ENCODE results near the gene NT5C1A.

The NT5C1A gene

GRCh38 chr1:39681999-39682398 is 10.1 kb upstream of the NT5C1A start:
- Histone ChIP-seq H3K4me3 (ENCODE audit: low read length in 2 of 2) (no peak overlapping the region), H3K23ac (ENCODE audit: low read depth, low read length, poor library complexity) (peak overlapping the region; percentile 11), H3K4me2 (ENCODE audit: insufficient read depth, low read length, poor library complexity, severe bottlenecking) (no peak overlapping the region), H3K18ac (ENCODE audit: low read length) (no peak overlapping the region), H4K8ac (ENCODE audit: low read depth, low read length) (no peak overlapping the region), H2AK5ac (ENCODE audit: low read depth, low read length) (no peak overlapping the region), H2BK15ac (ENCODE audit: low read length) (no peak overlapping the region), H3K79me1 (ENCODE audit: low read depth, low read length) (no peaks in the 10 kb centered on the region), H2BK120ac (ENCODE audit: low read depth, low read length) (no peak overlapping the region), H3K4ac (ENCODE audit: low read length) (no peak overlapping the region), H3K14ac (ENCODE audit: low read length) (no peak overlapping the region), H2AFZ (ENCODE audit: low read length) (no peak overlapping the region), H2BK12ac (ENCODE audit: low read length) (no peak overlapping the region), H2BK5ac (ENCODE audit: low read length) (no peak overlapping the region), H3K9ac (ENCODE audit: low read depth, low read length, poor library complexity) (no peak overlapping the region), H4K91ac (ENCODE audit: low read depth, low read length, poor library complexity) (no peak overlapping the region), H3K4me1 (ENCODE audit: control insufficient read depth in 2 of 2, insufficient read depth in 1 of 2, low read depth in 1 of 2, low read length in 2 of 2) (peaks cover 0 to 5% of the 10 kb centered on the region in 2 donors), H3K9me3 (replicated peaks in 1 of 2; ENCODE audit: control insufficient read depth in 2 of 2, insufficient read depth in 1 of 2, low read depth in 1 of 2, low read length in 2 of 2) (peaks cover 0 to 2% of the 10 kb centered on the region in 2 donors), H3K36me3 (replicated peaks in 1 of 2; ENCODE audit: control insufficient read depth in 2 of 2, insufficient read depth in 2 of 2, low read length in 2 of 2) (no peaks in the 10 kb centered on the region), H3K27me3 (ENCODE audit: control insufficient read depth in 3 of 3, insufficient read depth in 3 of 3, low read depth in 1 of 3, low read length in 3 of 3) (peaks cover 9 to 60% (median 17%) of the 10 kb centered on the region in 3 experiments), H3K27ac (replicated peaks; ENCODE audit: low read length) (no peak overlapping the region)
- no CpG with 5 or more reads among the region's 1 CpG for WGBS, 2 donors (ENCODE audit: extremely low coverage in 2 of 2, insufficient read length in 2 of 2, insufficient replicate concordance in 1 of 2)
- DNase-seq (ENCODE audit: low spot score), result no peak

DNA sequence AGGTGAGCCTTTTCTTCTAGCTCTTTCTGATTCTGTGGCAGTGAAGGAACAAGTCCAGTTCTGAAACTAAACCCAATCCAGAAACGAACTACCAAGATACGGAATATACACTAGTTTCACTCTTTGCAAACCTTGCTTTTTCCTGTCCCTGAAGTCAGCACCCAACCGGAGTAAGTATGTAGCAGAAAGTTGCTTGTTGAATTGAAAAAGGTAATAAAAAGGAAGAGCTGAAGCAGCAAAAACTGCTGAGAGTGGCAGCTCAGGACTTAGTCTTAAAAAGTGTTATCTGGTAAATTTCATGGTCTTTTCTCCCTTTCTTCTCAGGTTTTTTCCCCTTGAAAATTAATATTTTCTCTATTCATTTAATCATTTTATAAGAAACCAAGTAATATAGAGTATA is 9.4 kb upstream of the NT5C1A start:
- H3K23ac ChIP-seq (ENCODE audit: low read depth, low read length, poor library complexity), result no peak overlapping the region
- no peak overlapping the region for H2BK12ac ChIP-seq (ENCODE audit: low read length)
- no peak overlapping the region for H3K4me2 ChIP-seq (ENCODE audit: insufficient read depth, low read length, poor library complexity, severe bottlenecking)
- no peak overlapping the region for H3K27ac ChIP-seq (replicated peaks; ENCODE audit: low read length)
- peaks cover 0 to 2% of the 10 kb centered on the region in 2 donors for H3K9me3 ChIP-seq (replicated peaks in 1 of 2; ENCODE audit: control insufficient read depth in 2 of 2, insufficient read depth in 1 of 2, low read depth in 1 of 2, low read length in 2 of 2)
- H2BK15ac ChIP-seq (ENCODE audit: low read length), result no peak overlapping the region
- H4K91ac ChIP-seq (ENCODE audit: low read depth, low read length, poor library complexity), result no peak overlapping the region
- no CpG with 5 or more reads among the region's 3 CpGs for WGBS, 2 donors (ENCODE audit: extremely low coverage in 2 of 2, insufficient read length in 2 of 2, insufficient replicate concordance in 1 of 2)
- H2AK5ac ChIP-seq (ENCODE audit: low read depth, low read length), result no peak overlapping the region
- H3K27me3 ChIP-seq (ENCODE audit: control insufficient read depth in 3 of 3, insufficient read depth in 3 of 3, low read depth in 1 of 3, low read length in 3 of 3), result peaks cover 9 to 53% (median 9%) of the 10 kb centered on the region in 3 experiments
- H3K9ac ChIP-seq (ENCODE audit: low read depth, low read length, poor library complexity), result no peak overlapping the region
- H2BK5ac ChIP-seq (ENCODE audit: low read length), result no peak overlapping the region
- H3K14ac ChIP-seq (ENCODE audit: low read length), result no peak overlapping the region
- no peak overlapping the region for H4K8ac ChIP-seq (ENCODE audit: low read depth, low read length)
- peaks cover 0 to 5% of the 10 kb centered on the region in 2 donors for H3K4me1 ChIP-seq (ENCODE audit: control insufficient read depth in 2 of 2, insufficient read depth in 1 of 2, low read depth in 1 of 2, low read length in 2 of 2)
- no peak overlapping the region for H2BK120ac ChIP-seq (ENCODE audit: low read depth, low read length)
- no peaks in the 10 kb centered on the region for H3K79me1 ChIP-seq (ENCODE audit: low read depth, low read length)
- H3K18ac ChIP-seq (ENCODE audit: low read length), result no peak overlapping the region
- no peak for DNase-seq (ENCODE audit: low spot score)
- no peak overlapping the region for H3K4ac ChIP-seq (ENCODE audit: low read length)
- no peak overlapping the region for H2AFZ ChIP-seq (ENCODE audit: low read length)
- H3K4me3 ChIP-seq (ENCODE audit: low read length in 2 of 2), result no peak overlapping the region
- no peaks in the 10 kb centered on the region for H3K36me3 ChIP-seq (replicated peaks in 1 of 2; ENCODE audit: control insufficient read depth in 2 of 2, insufficient read depth in 2 of 2, low read length in 2 of 2)

GRCh38 chr1:39680751-39681150 is 8.8 kb upstream of the NT5C1A start:
- Histone ChIP-seq H3K4me3 (ENCODE audit: low read length in 2 of 2) (no peak overlapping the region), H3K4ac (ENCODE audit: low read length) (no peak overlapping the region), H3K18ac (ENCODE audit: low read length) (no peak overlapping the region)

GRCh38 chr1:39679821-39680220 is 7.9 kb upstream of the NT5C1A start:
- H3K9ac ChIP-seq (ENCODE audit: low read depth, low read length, poor library complexity), result no peak overlapping the region
- no peak for DNase-seq (ENCODE audit: low spot score)
- no peak overlapping the region for H2BK5ac ChIP-seq (ENCODE audit: low read length)
- no peak overlapping the region for H3K4ac ChIP-seq (ENCODE audit: low read length)
- H2AFZ ChIP-seq (ENCODE audit: low read length), result no peak overlapping the region
- H2BK15ac ChIP-seq (ENCODE audit: low read length), result no peak overlapping the region
- peaks cover 0 to 2% of the 10 kb centered on the region in 2 donors for H3K9me3 ChIP-seq (replicated peaks in 1 of 2; ENCODE audit: control insufficient read depth in 2 of 2, insufficient read depth in 1 of 2, low read depth in 1 of 2, low read length in 2 of 2)
- H3K27me3 ChIP-seq (ENCODE audit: control insufficient read depth in 3 of 3, insufficient read depth in 3 of 3, low read depth in 1 of 3, low read length in 3 of 3), result peaks cover 8 to 46% (median 9%) of the 10 kb centered on the region in 3 experiments
- no peak overlapping the region for H2AK5ac ChIP-seq (ENCODE audit: low read depth, low read length)
- H3K79me1 ChIP-seq (ENCODE audit: low read depth, low read length), result no peaks in the 10 kb centered on the region
- no CpG with 5 or more reads among the region's 2 CpGs for WGBS, 2 donors (ENCODE audit: extremely low coverage in 2 of 2, insufficient read length in 2 of 2, insufficient replicate concordance in 1 of 2)
- no peaks in the 10 kb centered on the region for H3K36me3 ChIP-seq (replicated peaks in 1 of 2; ENCODE audit: control insufficient read depth in 2 of 2, insufficient read depth in 2 of 2, low read length in 2 of 2)
- no peak overlapping the region for H3K27ac ChIP-seq (replicated peaks; ENCODE audit: low read length)
- H3K4me3 ChIP-seq (ENCODE audit: low read length in 2 of 2), result no peak overlapping the region
- no peak overlapping the region for H4K91ac ChIP-seq (ENCODE audit: low read depth, low read length, poor library complexity)
- H3K4me1 ChIP-seq (ENCODE audit: control insufficient read depth in 2 of 2, insufficient read depth in 1 of 2, low read depth in 1 of 2, low read length in 2 of 2), result peaks cover 0 to 5% of the 10 kb centered on the region in 2 donors
- H3K18ac ChIP-seq (ENCODE audit: low read length), result no peak overlapping the region
- no peak overlapping the region for H3K23ac ChIP-seq (ENCODE audit: low read depth, low read length, poor library complexity)
- H3K14ac ChIP-seq (ENCODE audit: low read length), result no peak overlapping the region
- no peak overlapping the region for H2BK12ac ChIP-seq (ENCODE audit: low read length)
- no peak overlapping the region for H3K4me2 ChIP-seq (ENCODE audit: insufficient read depth, low read length, poor library complexity, severe bottlenecking)
- H2BK120ac ChIP-seq (ENCODE audit: low read depth, low read length), result no peak overlapping the region
- H4K8ac ChIP-seq (ENCODE audit: low read depth, low read length), result no peak overlapping the region

More at GRCh38 chr1:39680751-39681150, 8.8 kb upstream of the NT5C1A start:
- H2BK120ac ChIP-seq (ENCODE audit: low read depth, low read length), result no peak overlapping the region
- no peaks in the 10 kb centered on the region for H3K79me1 ChIP-seq (ENCODE audit: low read depth, low read length)
- H3K14ac ChIP-seq (ENCODE audit: low read length), result no peak overlapping the region
- peaks cover 0 to 5% of the 10 kb centered on the region in 2 donors for H3K4me1 ChIP-seq (ENCODE audit: control insufficient read depth in 2 of 2, insufficient read depth in 1 of 2, low read depth in 1 of 2, low read length in 2 of 2)
- no peak overlapping the region for H3K27ac ChIP-seq (replicated peaks; ENCODE audit: low read length)
- no peak for DNase-seq (ENCODE audit: low spot score)
- no peak overlapping the region for H2AK5ac ChIP-seq (ENCODE audit: low read depth, low read length)
- no peak overlapping the region for H3K9ac ChIP-seq (ENCODE audit: low read depth, low read length, poor library complexity)
- peaks cover 0 to 2% of the 10 kb centered on the region in 2 donors for H3K9me3 ChIP-seq (replicated peaks in 1 of 2; ENCODE audit: control insufficient read depth in 2 of 2, insufficient read depth in 1 of 2, low read depth in 1 of 2, low read length in 2 of 2)
- H3K36me3 ChIP-seq (replicated peaks in 1 of 2; ENCODE audit: control insufficient read depth in 2 of 2, insufficient read depth in 2 of 2, low read length in 2 of 2), result no peaks in the 10 kb centered on the region
- H4K8ac ChIP-seq (ENCODE audit: low read depth, low read length), result no peak overlapping the region
- no peak overlapping the region for H2AFZ ChIP-seq (ENCODE audit: low read length)
- H3K23ac ChIP-seq (ENCODE audit: low read depth, low read length, poor library complexity), result no peak overlapping the region
- no peak overlapping the region for H2BK12ac ChIP-seq (ENCODE audit: low read length)
- no CpG with 5 or more reads among the region's 4 CpGs for WGBS, 2 donors (ENCODE audit: extremely low coverage in 2 of 2, insufficient read length in 2 of 2, insufficient replicate concordance in 1 of 2)
- no peak overlapping the region for H4K91ac ChIP-seq (ENCODE audit: low read depth, low read length, poor library complexity)
- H3K4me2 ChIP-seq (ENCODE audit: insufficient read depth, low read length, poor library complexity, severe bottlenecking), result no peak overlapping the region
- no peak overlapping the region for H2BK15ac ChIP-seq (ENCODE audit: low read length)
- H2BK5ac ChIP-seq (ENCODE audit: low read length), result no peak overlapping the region
- H3K27me3 ChIP-seq (ENCODE audit: control insufficient read depth in 3 of 3, insufficient read depth in 3 of 3, low read depth in 1 of 3, low read length in 3 of 3), result peaks cover 8 to 52% (median 9%) of the 10 kb centered on the region in 3 experiments
